H1 (cell line): ENCODE data around the gene CIITA. TPM values are rescaled to one million over a fixed set of nuclear protein-coding genes. Genes with fewer than 3 reads are reported as not detected.

Source experiments
- CTCF ChIA-PET: fragments of 300-600 bp; sonication (Branson Sonifier 250); formaldehyde crosslinking; loops from one replicate; lab custom pipeline; 2021; ENCODE audit not compliant: partially characterized antibody; lab: Charles Lee
- POLR2A ChIA-PET: fragments of 300-600 bp; sonication (Branson Sonifier 250); formaldehyde crosslinking; loops from one replicate; lab custom pipeline; 2021; ENCODE audit warnings: inconsistent platforms; ENCODE audit not compliant: partially characterized antibody; lab: Charles Lee
- DNase-seq, 2 experiments: peaks; one replicate each; pipeline versions ENCODE4 v3.0.0 to v3.0.0-alpha.2; 2010 to 2022; ENCODE audit warnings: low spot score in 2 of 2, low read depth in 1 of 2, mixed read lengths in 1 of 2
- FAIRE-seq: peaks from 2 replicates; lab custom pipeline; 2011; peaks lifted over from hg19 to GRCh38; lab: Jason Lieb, UNC
- H2AFZ ChIP-seq: 2 replicates; pipeline ENCODE4 v1.8.1; 2012; ENCODE audit warnings: low read length, inconsistent platforms
- H2AK5ac ChIP-seq: 2 replicates; pipeline ENCODE4 v1.6.1; 2013; ENCODE audit warnings: low read depth, low read length
- H2BK120ac ChIP-seq: replicated peaks from 2 replicates; pipeline ENCODE3; 2013; ENCODE audit warnings: low read depth, low read length, inconsistent platforms
- H2BK12ac ChIP-seq: 2 replicates; pipeline ENCODE4 v1.6.1; 2013; ENCODE audit warnings: low read depth, low read length
- H2BK15ac ChIP-seq: 2 replicates; pipeline ENCODE4 v1.6.1; 2013; ENCODE audit warnings: low read length
- H2BK20ac ChIP-seq: 2 replicates; pipeline ENCODE4 v1.6.1; 2013; ENCODE audit warnings: low read length
- H2BK5ac ChIP-seq: 2 replicates; pipeline ENCODE4 v1.6.1; 2013; ENCODE audit warnings: low read depth, low read length
- H3K14ac ChIP-seq: 2 replicates; pipeline ENCODE4 v1.6.1; 2013; ENCODE audit warnings: inconsistent platforms; ENCODE audit not compliant: insufficient read length
- H3K18ac ChIP-seq: 2 replicates; pipeline ENCODE4 v1.6.1; 2013; ENCODE audit warnings: low read length; ENCODE audit errors: extremely low read depth
- H3K23ac ChIP-seq: 2 replicates; pipeline ENCODE4 v1.6.1; 2013; ENCODE audit warnings: inconsistent platforms; ENCODE audit not compliant: insufficient read length
- H3K23me2 ChIP-seq: 2 replicates; pipeline ENCODE4 v1.6.1; 2013; ENCODE audit warnings: low read depth, low read length
- H3K27ac ChIP-seq: 2 replicates; pipeline ENCODE4 v1.6.1; 2011; ENCODE audit warnings: low read depth, low read length, inconsistent platforms
- H3K27me3 ChIP-seq, 4 experiments: replicated peaks in 1 of 4; 1 replicate in 1 of 4; 2 replicates in 3 of 4; pipeline versions ENCODE4 v1.6.1 to v1.8.1; 2011 to 2013; ENCODE audit warnings: low read length in 3 of 4, mild to moderate bottlenecking in 3 of 4, inconsistent platforms in 2 of 4, mixed read lengths in 2 of 4, moderate library complexity in 1 of 4; ENCODE audit not compliant: control insufficient read depth in 3 of 4, insufficient read depth in 3 of 4; ENCODE audit errors: extremely low read depth in 1 of 4
- H3K36me3 ChIP-seq, 4 experiments: 2 replicates each; pipeline versions ENCODE4 v1.6.1 to v1.8.1; 2011 to 2013; ENCODE audit warnings: mild to moderate bottlenecking in 4 of 4, low read length in 3 of 4, moderate library complexity in 2 of 4, control low read depth in 1 of 4, inconsistent platforms in 1 of 4; ENCODE audit not compliant: insufficient read depth in 4 of 4, control insufficient read depth in 2 of 4
- H3K4ac ChIP-seq: replicated peaks from 2 replicates; pipeline ENCODE3; 2013; ENCODE audit warnings: low read length, low read depth, mixed read lengths, inconsistent platforms; ENCODE audit not compliant: insufficient read length
- H3K4me1 ChIP-seq, 4 experiments: replicated peaks in 1 of 4; 1 replicate in 1 of 4; 2 replicates in 3 of 4; pipeline versions ENCODE4 v1.6.1 to v1.8.1; 2011 to 2013; ENCODE audit warnings: low read length in 3 of 4, inconsistent platforms in 2 of 4, mixed read lengths in 1 of 4; ENCODE audit not compliant: insufficient read depth in 4 of 4, control insufficient read depth in 3 of 4
- H3K4me2 ChIP-seq, 2 experiments: 2 replicates each; pipeline versions ENCODE4 v1.6.1 to v1.8.1; 2011 to 2013; ENCODE audit warnings: low read depth in 2 of 2, low read length in 2 of 2, control low read depth in 1 of 2, inconsistent platforms in 1 of 2, mild to moderate bottlenecking in 1 of 2; ENCODE audit not compliant: insufficient read depth in 1 of 2
- H3K4me3 ChIP-seq, 4 experiments: fragments of 200-600, 300-600 bp in 1 of 4; sonication (generic), shearing (Covaris generic), sonication (Bioruptor Twin) in 1 of 4; 2 replicates each; pipeline versions ENCODE4 v1.5.1 to v1.8.1; 2011 to 2016; ENCODE audit warnings: low read length in 4 of 4, low read depth in 3 of 4, control low read depth in 2 of 4, inconsistent platforms in 2 of 4, mild to moderate bottlenecking in 2 of 4, mixed read lengths in 1 of 4, moderate library complexity in 1 of 4; ENCODE audit not compliant: insufficient read depth in 2 of 4; ENCODE audit errors: extremely low read depth in 1 of 4
- H3K56ac ChIP-seq: replicated peaks from 2 replicates; pipeline ENCODE3; 2013; ENCODE audit warnings: low read depth, mild to moderate bottlenecking, mixed read lengths, low read length, inconsistent platforms; ENCODE audit not compliant: insufficient read length
- H3K79me1 ChIP-seq: 2 replicates; pipeline ENCODE4 v1.6.1; 2013; ENCODE audit warnings: low read depth, low read length, control low read depth
- H3K79me2 ChIP-seq, 2 experiments: 2 replicates each; pipeline versions ENCODE4 v1.6.1 to v1.8.1; 2012 to 2013; ENCODE audit warnings: low read length in 2 of 2, mild to moderate bottlenecking in 2 of 2, inconsistent platforms in 1 of 2; ENCODE audit not compliant: insufficient read depth in 2 of 2, control insufficient read depth in 1 of 2
- H3K9ac ChIP-seq, 4 experiments: replicated peaks in 1 of 4; 1 replicate in 1 of 4; 2 replicates in 3 of 4; pipeline versions ENCODE4 v1.6.1 to v1.8.1; 2011 to 2013; ENCODE audit warnings: low read depth in 3 of 4, low read length in 3 of 4, control low read depth in 2 of 4, mild to moderate bottlenecking in 2 of 4, moderate library complexity in 2 of 4, inconsistent platforms in 1 of 4; ENCODE audit errors: extremely low read depth in 1 of 4
- H3K9me3 ChIP-seq, 2 experiments: 2 replicates each; pipeline versions ENCODE4 v1.6.1 to v1.8.1; 2012 to 2013; ENCODE audit warnings: mild to moderate bottlenecking in 2 of 2, moderate library complexity in 2 of 2, control low read depth in 1 of 2, inconsistent platforms in 1 of 2, low read depth in 1 of 2, low read length in 1 of 2, mixed read lengths in 1 of 2; ENCODE audit not compliant: insufficient read depth in 2 of 2
- H4K20me1 ChIP-seq, 2 experiments: replicated peaks in 1 of 2; 2 replicates each; pipeline versions ENCODE3 to v1.8.1; 2011 to 2013; ENCODE audit warnings: inconsistent platforms in 2 of 2, low read length in 2 of 2, mild to moderate bottlenecking in 1 of 2; ENCODE audit not compliant: insufficient read depth in 2 of 2, control insufficient read depth in 1 of 2
- H4K5ac ChIP-seq: 2 replicates; pipeline ENCODE4 v1.6.1; 2013; ENCODE audit warnings: low read length, low read depth, mixed read lengths, inconsistent platforms; ENCODE audit not compliant: insufficient read length
- H4K8ac ChIP-seq: 2 replicates; pipeline ENCODE4 v1.8.0; 2013; ENCODE audit warnings: mild to moderate bottlenecking, moderate library complexity, low read length, inconsistent platforms; ENCODE audit not compliant: insufficient read depth; ENCODE audit errors: extremely low read depth
- H4K91ac ChIP-seq: replicated peaks from 2 replicates; pipeline ENCODE3; 2013; ENCODE audit warnings: low read length, mixed read lengths, inconsistent platforms; ENCODE audit not compliant: insufficient read length
- EP300 ChIP-seq, 2 experiments: IDR thresholded peaks; 1 replicate in 1 of 2; 2 replicates in 1 of 2; pipeline ENCODE4 v1.6.1; 2011 to 2012; ENCODE audit warnings: low read depth in 2 of 2, low read length in 2 of 2, mild to moderate bottlenecking in 2 of 2, borderline replicate concordance in 1 of 2, inconsistent platforms in 1 of 2, moderate library complexity in 1 of 2
- HDAC2 ChIP-seq, 2 experiments: fragments of 300-600 bp in 1 of 2; sonication (generic) in 1 of 2; IDR thresholded peaks; 2 replicates each; pipeline ENCODE4 v1.6.1; 2011 to 2012; ENCODE audit warnings: low read depth in 2 of 2, low read length in 2 of 2, mild to moderate bottlenecking in 2 of 2, moderate library complexity in 2 of 2, borderline replicate concordance in 1 of 2, inconsistent platforms in 1 of 2
- MAX ChIP-seq: IDR thresholded peaks from 2 replicates; pipeline ENCODE4 v1.6.1; 2012; ENCODE audit warnings: inconsistent platforms
- NANOG ChIP-seq: IDR thresholded peaks from 2 replicates; pipeline ENCODE4 v1.6.1; 2011; ENCODE audit warnings: low read length, low read depth, mild to moderate bottlenecking, inconsistent platforms; ENCODE audit not compliant: insufficient read depth, poor library complexity, severe bottlenecking
- POLR2AphosphoS5 ChIP-seq: IDR thresholded peaks from 2 replicates; pipeline ENCODE4 v1.6.1; 2011; ENCODE audit warnings: low read depth, low read length
- RBBP5 ChIP-seq: IDR thresholded peaks from 2 replicates; pipeline ENCODE4 v1.7.1; 2012; ENCODE audit warnings: low read depth, mild to moderate bottlenecking, inconsistent platforms, low read length, moderate library complexity, borderline replicate concordance
- RXRA ChIP-seq: IDR thresholded peaks from 2 replicates; pipeline ENCODE4 v1.6.1; 2011; ENCODE audit warnings: low read depth, mild to moderate bottlenecking, low read length, moderate library complexity; ENCODE audit not compliant: insufficient read depth
- SP4 ChIP-seq: IDR thresholded peaks from 2 replicates; pipeline ENCODE4 v1.6.1; 2012; ENCODE audit warnings: low read length, inconsistent platforms
- TAF7 ChIP-seq: optimal IDR thresholded peaks from 2 replicates; pipeline ENCODE3; 2011; ENCODE audit warnings: low read depth, mild to moderate bottlenecking, inconsistent platforms, low read length, moderate library complexity, borderline replicate concordance
- TBP ChIP-seq: IDR thresholded peaks from 2 replicates; pipeline ENCODE4 v1.6.1; 2011; ENCODE audit warnings: low read depth, low read length, improper control_type of control experiment
- WGBS, 2 experiments: shearing (Covaris generic) in 1 of 2; methylation state at CpG; one replicate each; pipeline versions ENCODE4 v1.1.6 to v1.1.7; 2013 to 2015; ENCODE audit warnings: low lambda C conversion rate in 2 of 2, mixed read lengths in 2 of 2, inconsistent platforms in 1 of 2, low coverage in 1 of 2, missing lambda C conversion rate in 1 of 2; ENCODE audit not compliant: insufficient replicate concordance in 2 of 2, insufficient coverage in 1 of 2, insufficient read length in 1 of 2; ENCODE audit errors: extremely low coverage in 1 of 2, missing lambda C conversion rate in 1 of 2; 5-methylcytosine and 5-hydroxymethylcytosine counted together
- polyA plus RNA-seq, 7 experiments: library from polyadenylated mRNA; depleted of rRNA in 3 of 7; stranded (reverse) in 5 of 7; unstranded in 2 of 7; fragments of >200 nt in 5 of 7; fragments of 200-250 nt in 2 of 7; gene quantifications; 1 replicate in 5 of 7; 2 replicates in 1 of 7; 4 replicates in 1 of 7; pipeline versions ENCODE4 v1.2.1 to v1.2.3, GENCODE V29; 2011 to 2013; ENCODE audit warnings: missing spikeins in 2 of 7, mixed read lengths in 2 of 7
- total RNA-seq: library from RNA; stranded (reverse); fragmentation: NEBNext Ultra II Directional; extraction: Animal tissue kit (Norgen Biotek cat#: 25700); gene quantifications from 2 replicates; pipeline ENCODE4 v1.2.1, GENCODE V29; 2021

Gene CIITA
- total and polyA plus RNA-seq, 2 of the 8 experiments (the other 6 are each of a cell fraction or from before 2014, with no cell fraction given): 0.07 to 0.17 TPM

GRCh38 chr16:10944249-10945064, 67.5 kb downstream of the CIITA start, which contains the start of gene CLEC16A:
Gene CLEC16A (plus strand): TSS chr16:10944564. CDS start chr16:10944718, 154 bp downstream.
- H2BK15ac ChIP-seq: no peak within 1 kb of the TSS; the same call in 1 of the 2 replicates
- no peak within 1 kb of the TSS for H2AK5ac ChIP-seq
- no peak within 1 kb of the TSS for H2AFZ ChIP-seq
- no peak within 1 kb of the TSS for H3K4ac ChIP-seq
- WGBS, 2 experiments: 2% methylated on average over 74 of the region's 86 CpGs; no CpG with 5 or more reads in 1 of the 2 experiments
- H3K9me3 ChIP-seq: no peaks in the 10 kb centered on the region
- H3K56ac ChIP-seq: no peak within 1 kb of the TSS
- H3K18ac ChIP-seq: no peak within 1 kb of the TSS
- ChIA-PET POLR2A (interaction anchor here (0.9 to 1.0 kb wide), 2 partner anchors 14 to 249 kb away, joined by 3 read pairs; no protein-coding TSS in a partner anchor), CTCF (no interaction called here)
- peaks cover 9 to 22% of the 10 kb centered on the region in 2 experiments for H4K20me1 ChIP-seq
- no peak within 1 kb of the TSS for H2BK120ac ChIP-seq
- peak within 1 kb of the TSS; percentile 45; the same call in 1 of the 2 replicates for H2BK12ac ChIP-seq
- no peak within 1 kb of the TSS for H4K91ac ChIP-seq
- no peak within 1 kb of the TSS for H2BK5ac ChIP-seq
- no peak within 1 kb of the TSS for H3K14ac ChIP-seq
- H4K8ac ChIP-seq: no peak within 1 kb of the TSS; the same call in 1 of the 2 replicates
- peaks cover 8% of the 10 kb centered on the region for H3K23me2 ChIP-seq
- no peaks in the 10 kb centered on the region for H3K36me3 ChIP-seq
- no peak within 1 kb of the TSS for H4K5ac ChIP-seq
- H3K4me3 ChIP-seq: peak within 1 kb of the TSS; percentile 54 to 86 (median 68)
- FAIRE-seq (no peak), DNase-seq (peak; percentile 90 to 98)
- H3K4me1 ChIP-seq: peaks cover 23 to 35% (median 26%) of the 10 kb centered on the region in 4 experiments
- H3K79me1 ChIP-seq: peaks cover 15% of the 10 kb centered on the region
- H3K79me2 ChIP-seq: peaks cover 0 to 49% of the 10 kb centered on the region in 2 experiments; a peak in 2 of 4 replicates
- H3K9ac ChIP-seq: peak within 1 kb of the TSS in 3 of 4 experiments; percentile 29 to 41 (median 39); a peak in 3 of 7 replicates
- H2BK20ac ChIP-seq: no peak within 1 kb of the TSS
- H3K23ac ChIP-seq: no peak within 1 kb of the TSS
- no peak within 1 kb of the TSS for H3K27ac ChIP-seq
- peak within 1 kb of the TSS; percentile 67 to 80 for H3K4me2 ChIP-seq
- H3K27me3 ChIP-seq: no peaks in the 10 kb centered on the region; a peak in 2 of 7 replicates
- TF ChIP-seq SP4 (0 out of 2 replicates have a peak, but pooled peaks have one; percentile 49), RBBP5 (no peak), NANOG (no peak), EP300 (IDR thresholded peaks at IDR 0.05; ENCODE audit: borderline replicate concordance in 1 of 2, low read depth in 2 of 2, low read length in 2 of 2) (peak in 1 of 2 experiments; percentile 11; a peak in 1 of 3 replicates), TAF7 (peak; percentile 34), HDAC2 (IDR thresholded peaks at IDR 0.05; ENCODE audit: borderline replicate concordance in 1 of 2, low read depth in 2 of 2, low read length in 2 of 2) (no peak), MAX (peak; percentile 72), TBP (peak; percentile 44; the same call in 1 of the 2 replicates), RXRA (no peak), POLR2AphosphoS5 (no peak)
